HG03565 (cell line): ENCODE results near the gene LRRC23.
"Not testable (repeated sequence)": the region's sequence is repeated elsewhere in the genome, so short reads cannot be mapped to it uniquely, and the experiment has no call there.

ENCODE experiments used
- ATAC-seq: cut with Tn5 transposase; IDR thresholded peaks from one replicate; pipeline ENCODE4 v1.9.1; 2021; ENCODE audit warnings: mild to moderate bottlenecking, moderate library complexity; ENCODE audit not compliant: unreplicated experiment

Gene LRRC23

DNA sequence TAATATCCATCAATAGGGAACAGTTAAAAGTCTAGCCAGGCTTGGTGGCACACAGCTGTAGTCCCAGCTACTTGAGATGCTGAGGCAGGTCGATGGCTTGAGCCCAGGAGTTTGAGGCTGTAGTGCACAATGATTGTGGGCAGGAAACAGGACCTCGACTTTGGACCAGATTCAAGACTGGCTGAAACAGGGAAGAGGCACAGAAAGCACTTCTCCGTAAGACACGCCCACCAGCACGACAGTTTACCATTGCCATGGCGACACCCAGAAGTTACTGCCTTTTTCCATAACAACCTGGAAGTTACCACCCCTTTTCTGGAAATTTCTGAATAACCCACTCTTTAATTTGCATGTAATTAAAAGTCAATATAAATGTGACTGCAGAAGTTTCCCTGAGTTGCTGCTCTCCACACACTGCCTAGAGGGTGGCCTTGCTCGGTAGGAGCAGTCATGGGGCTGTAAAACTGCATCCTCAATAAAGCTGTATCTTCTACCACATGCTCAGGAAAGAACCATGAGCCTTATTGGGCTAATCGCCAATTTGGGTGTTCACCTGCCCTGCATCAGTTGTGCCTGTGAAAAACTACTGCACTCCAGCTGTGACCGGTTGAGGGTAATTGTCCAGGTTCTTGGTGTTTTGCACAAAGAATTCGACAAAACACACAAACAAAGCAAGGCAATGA, 4.6 kb upstream of the LRRC23 start:
- ATAC-seq, result no peak

- no peak for ATAC-seq
Measured at GRCh38 chr12:6902448-6902847, 2.2 kb upstream of the LRRC23 start.

- ATAC-seq, result no peak
Measured at GRCh38 chr12:6903722-6904121, 900 bp upstream of the LRRC23 start.

DNA sequence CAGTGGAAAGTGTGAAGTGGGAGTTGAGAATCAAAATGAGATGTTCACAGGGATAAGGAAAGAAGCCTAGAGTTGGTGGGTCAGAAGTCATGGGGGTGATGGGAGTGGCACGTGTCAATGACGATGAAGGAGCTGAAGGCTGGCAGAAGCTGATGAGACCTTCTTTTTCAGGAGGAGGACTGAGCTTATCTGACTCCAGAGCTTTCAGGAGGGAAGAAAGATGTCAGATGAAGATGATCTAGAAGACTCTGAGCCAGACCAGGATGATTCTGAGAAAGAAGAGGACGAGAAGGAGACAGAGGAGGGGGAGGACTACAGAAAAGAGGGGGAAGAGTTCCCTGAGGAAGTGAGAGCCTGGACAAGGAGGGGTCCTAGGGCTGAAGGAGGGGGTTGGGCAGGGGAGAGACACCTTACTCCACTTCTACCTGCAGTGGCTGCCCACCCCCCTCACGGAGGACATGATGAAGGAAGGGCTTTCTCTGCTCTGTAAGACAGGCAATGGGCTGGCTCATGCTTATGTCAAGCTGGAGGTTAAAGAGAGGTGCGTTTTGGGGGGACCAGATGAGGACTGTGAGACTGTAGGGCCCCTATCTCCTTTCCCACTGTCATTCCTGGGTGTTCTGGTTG, 905 bp downstream of the LRRC23 start:
- ATAC-seq, result no peak

- ATAC-seq, result not testable (repeated sequence)
Measured at GRCh38 chr12:6908141-6908540, 3.5 kb downstream of the LRRC23 start.

DNA sequence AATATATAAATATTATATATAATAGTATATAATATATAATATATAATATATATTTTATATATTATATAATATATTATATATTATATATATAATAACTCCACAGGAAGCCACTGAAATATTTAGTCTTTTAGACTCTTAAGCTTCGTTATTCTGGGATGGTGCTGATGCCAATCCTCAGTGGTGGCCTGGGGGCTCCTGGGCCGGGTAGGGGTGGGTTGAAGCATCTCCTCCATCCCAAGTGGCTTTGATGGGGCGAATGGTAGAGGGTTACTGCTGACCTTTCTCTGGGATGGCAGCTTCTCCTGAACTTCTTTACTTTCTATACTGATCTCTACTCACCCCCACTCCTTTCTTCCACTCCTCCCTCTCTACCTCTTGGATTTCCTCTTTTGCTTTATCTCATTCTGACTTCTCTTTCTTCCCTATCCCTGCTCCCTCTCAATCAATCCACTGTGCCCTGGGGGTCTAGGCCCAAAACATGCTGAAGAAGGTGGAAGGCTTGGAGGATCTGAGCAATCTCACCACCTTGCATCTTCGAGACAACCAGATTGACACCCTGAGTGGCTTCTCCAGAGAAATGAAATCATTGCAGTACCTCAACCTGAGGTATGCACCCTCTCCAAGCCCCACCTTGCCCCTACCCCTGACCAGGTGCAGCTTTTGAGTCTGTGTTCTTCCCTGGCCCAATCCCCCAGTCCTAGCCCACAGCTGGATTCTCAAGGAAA, 5.0 kb downstream of the LRRC23 start:
- ATAC-seq, result no peak

GRCh38 chr12:6912164-6912935, 7.7 kb downstream of the LRRC23 start:
- no peak for ATAC-seq

GRCh38 chr12:6914246-6914946, 9.8 kb downstream of the LRRC23 start, which contains the start of gene ENO2:
Gene ENO2 (plus strand): TSS chr12:6914580. CDS start chr12:6915833, 1,253 bp downstream.
- no peak for ATAC-seq

DNA sequence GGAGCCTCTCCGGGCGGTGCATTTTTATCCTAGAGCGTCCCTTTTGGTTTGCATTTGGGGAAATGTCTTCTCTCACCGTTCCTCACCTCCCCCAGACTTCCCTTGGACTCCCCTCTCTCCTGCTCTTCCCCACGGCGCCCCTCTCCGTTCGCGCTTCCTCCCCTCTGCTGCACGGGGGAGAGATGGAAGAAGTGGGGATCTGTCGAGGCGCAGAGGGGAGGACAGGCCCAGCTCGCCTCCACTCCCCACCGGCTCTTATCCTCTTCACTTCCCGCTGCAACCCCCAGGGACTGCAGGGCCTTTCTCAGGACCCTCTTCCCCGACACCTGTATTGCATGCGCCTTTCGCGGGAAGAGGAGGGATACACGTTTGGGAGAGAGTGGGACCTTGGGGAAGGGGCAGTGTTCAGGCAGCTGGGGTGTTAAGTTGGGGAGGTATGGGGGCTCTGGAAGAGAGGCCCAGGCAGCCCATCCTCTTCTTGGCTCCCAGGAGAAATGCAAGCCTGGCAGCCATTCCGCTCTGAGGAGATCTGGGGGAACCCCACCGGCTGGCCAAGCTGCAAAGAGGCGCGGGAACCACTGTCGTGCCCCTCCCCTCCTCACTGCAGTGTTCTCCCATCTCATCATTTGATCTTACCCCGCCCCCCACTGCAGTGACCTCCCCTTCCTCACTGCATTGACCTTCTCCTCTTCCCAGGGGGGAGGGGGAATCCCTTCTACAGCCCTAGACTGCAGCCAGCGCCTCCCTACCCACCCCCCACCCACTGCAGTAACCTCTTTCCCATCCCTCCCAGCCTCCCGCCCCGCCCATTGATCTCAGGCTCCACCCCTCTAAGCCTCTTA, 10.5 kb downstream of the LRRC23 start:
- ATAC-seq, result no peak

DNA sequence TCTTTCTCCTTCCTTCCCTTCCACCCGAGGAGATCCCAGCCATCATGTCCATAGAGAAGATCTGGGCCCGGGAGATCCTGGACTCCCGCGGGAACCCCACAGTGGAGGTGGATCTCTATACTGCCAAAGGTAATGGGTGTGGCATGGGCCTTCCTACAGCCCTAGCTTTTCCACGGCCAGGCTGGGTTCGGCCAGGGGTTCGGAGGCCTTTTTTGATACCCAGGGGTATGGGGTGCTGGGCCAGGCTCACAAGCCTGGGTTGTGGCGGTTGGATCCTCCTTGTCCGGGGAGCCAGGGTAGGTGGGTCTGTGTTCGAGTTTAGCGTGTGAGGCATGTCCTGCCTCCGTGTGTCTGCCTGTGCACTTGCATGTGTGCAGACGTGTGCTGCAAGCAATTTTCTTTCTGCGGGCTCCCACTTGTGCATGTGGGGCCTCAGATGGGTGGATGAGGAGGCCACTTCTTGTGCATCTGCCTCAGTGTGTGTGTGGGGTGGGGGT, 11.2 kb downstream of the LRRC23 start:
- ATAC-seq, result no peak

DNA sequence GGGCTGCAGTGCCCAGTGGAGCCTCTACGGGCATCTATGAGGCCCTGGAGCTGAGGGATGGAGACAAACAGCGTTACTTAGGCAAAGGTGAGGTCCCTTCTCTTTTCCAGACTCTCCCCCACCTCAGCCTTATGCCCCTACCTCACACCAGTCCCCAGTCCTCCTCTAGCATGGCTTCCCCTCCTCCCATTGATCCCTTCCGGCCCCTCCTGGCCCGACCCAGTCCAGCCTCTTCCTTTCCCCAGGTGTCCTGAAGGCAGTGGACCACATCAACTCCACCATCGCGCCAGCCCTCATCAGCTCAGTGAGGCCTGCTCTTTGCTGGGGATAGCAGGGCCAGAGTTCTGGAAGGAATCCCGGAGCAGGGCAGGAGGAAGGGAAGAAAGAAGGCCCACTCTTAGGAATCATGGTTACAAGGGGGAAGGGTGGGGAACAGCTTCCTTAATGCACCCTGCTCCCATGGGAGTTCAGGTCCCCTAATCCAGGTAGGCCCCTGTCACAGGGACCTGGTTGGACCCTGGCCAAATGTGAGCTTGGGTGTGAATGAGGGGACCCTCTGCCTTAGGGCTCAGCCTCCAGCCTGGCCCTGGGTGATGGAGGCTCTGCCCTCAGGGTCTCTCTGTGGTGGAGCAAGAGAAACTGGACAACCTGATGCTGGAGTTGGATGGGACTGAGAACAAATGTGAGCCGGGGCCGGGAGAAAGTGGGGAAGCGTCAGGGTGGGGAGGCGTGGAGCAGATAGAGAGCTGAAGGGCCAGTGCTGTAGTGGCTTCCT, 12.0 kb downstream of the LRRC23 start:
- ATAC-seq, result no peak

DNA sequence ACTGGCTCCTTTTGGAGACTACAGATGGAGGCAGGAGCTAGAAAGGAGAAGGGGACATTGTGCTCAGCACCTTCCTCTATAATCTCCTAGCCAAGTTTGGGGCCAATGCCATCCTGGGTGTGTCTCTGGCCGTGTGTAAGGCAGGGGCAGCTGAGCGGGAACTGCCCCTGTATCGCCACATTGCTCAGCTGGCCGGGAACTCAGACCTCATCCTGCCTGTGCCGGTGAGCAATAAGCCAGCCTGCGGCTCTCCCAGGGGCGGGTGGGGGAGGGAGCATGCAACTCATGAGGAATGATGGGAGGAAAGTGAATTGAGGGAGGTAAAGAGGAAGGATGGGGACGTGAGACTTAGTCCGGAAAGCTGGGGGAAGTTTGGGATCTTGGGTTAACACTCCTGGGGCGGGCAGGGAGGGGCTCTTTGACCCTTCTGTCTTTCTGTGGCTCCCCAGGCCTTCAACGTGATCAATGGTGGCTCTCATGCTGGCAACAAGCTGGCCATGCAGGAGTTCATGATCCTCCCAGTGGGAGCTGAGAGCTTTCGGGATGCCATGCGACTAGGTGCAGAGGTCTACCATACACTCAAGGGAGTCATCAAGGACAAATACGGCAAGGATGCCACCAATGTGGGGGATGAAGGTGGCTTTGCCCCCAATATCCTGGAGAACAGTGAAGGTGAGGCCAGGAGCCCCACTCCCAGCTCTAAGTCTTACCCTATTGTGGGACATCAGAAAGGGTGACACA, 13.0 kb downstream of the LRRC23 start:
- ATAC-seq, result no peak

GRCh38 chr12:6919588-6919987, 15.0 kb downstream of the LRRC23 start:
- no peak for ATAC-seq

GRCh38 chr12:6921539-6921938, 16.9 kb downstream of the LRRC23 start:
- ATAC-seq, result no peak

GRCh38 chr12:6921996-6922946, 17.6 kb downstream of the LRRC23 start:
- ATAC-seq, result no peak

DNA sequence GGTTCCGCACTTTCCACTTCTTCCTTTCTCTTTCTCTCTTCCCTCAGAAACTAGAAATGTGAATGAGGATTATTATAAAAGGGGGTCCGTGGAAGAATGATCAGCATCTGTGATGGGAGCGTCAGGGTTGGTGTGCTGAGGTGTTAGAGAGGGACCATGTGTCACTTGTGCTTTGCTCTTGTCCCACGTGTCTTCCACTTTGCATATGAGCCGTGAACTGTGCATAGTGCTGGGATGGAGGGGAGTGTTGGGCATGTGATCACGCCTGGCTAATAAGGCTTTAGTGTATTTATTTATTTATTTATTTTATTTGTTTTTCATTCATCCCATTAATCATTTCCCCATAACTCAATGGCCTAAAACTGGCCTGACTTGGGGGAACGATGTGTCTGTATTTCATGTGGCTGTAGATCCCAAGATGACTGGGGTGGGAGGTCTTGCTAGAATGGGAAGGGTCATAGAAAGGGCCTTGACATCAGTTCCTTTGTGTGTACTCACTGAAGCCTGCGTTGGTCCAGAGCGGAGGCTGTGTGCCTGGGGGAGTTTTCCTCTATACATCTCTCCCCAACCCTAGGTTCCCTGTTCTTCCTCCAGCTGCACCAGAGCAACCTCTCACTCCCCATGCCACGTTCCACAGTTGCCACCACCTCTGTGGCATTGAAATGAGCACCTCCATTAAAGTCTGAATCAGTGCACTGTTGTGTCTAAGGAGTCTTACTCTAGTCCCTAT, 18.5 kb downstream of the LRRC23 start:
- ATAC-seq, result no peak
